Activated naive CD8-positive, alpha-beta T cell treated with anti-CD3 and anti-CD28 coated beads for 36 hours (primary cell): ENCODE results near the gene BTBD8. TPM values are rescaled to one million over a fixed set of nuclear protein-coding genes. Genes with fewer than 3 reads are reported as not detected.

Experiments
- DNase-seq: peaks from one replicate; pipeline ENCODE4 v3.0.0; 2021
- H3K27ac Mint-ChIP-seq: one replicate; pipeline ENCODE4 v1.8.0; 2022; ENCODE audit warnings: mild to moderate bottlenecking, moderate library complexity, mixed read lengths
- H3K27me3 Mint-ChIP-seq: one replicate; pipeline ENCODE4 v1.8.0; 2022; ENCODE audit warnings: mild to moderate bottlenecking, mixed read lengths
- H3K36me3 Mint-ChIP-seq: one replicate; pipeline ENCODE4 v1.8.0; 2021; ENCODE audit warnings: mild to moderate bottlenecking, mixed read lengths
- H3K4me1 Mint-ChIP-seq: one replicate; pipeline ENCODE4 v1.8.0; 2021; ENCODE audit warnings: mixed read lengths
- H3K4me3 Mint-ChIP-seq: one replicate; pipeline ENCODE4 v1.8.0; 2022; ENCODE audit warnings: mild to moderate bottlenecking, moderate library complexity, mixed read lengths
- H3K9me3 Mint-ChIP-seq: one replicate; pipeline ENCODE4 v1.8.0; 2022; ENCODE audit warnings: mixed read lengths
- total RNA-seq, 2 experiments: library from RNA; stranded (reverse); gene quantifications; one replicate each; pipeline ENCODE4 v1.2.3, GENCODE V29; 2021

Gene BTBD8
- total RNA-seq, 2 experiments from 2014 or later: 0.93 to 1.1 TPM

DNA sequence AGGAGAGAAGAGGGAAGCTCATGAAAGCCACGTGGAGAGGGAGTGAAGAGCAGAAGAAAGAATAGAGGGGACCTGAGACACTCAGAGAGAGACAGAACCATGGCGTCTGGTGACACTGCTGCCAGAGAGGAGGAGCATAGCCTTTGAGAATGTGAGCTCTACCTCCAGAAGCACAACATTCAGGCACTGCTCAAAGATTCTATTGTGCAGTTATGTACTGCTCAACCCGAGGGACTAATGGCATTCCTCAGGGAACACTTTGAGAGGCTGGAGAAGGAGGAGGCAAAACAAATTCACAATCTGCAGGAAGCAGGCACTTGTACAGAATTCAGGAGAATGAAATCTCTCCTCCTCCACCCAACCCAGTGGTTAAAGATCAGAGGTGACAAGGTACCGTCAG is 45.1 kb downstream of the BTBD8 start:
- H3K9me3 Mint-ChIP-seq: no peaks in the 10 kb centered on the region
- peaks cover 12% of the 10 kb centered on the region for H3K4me1 Mint-ChIP-seq
- peaks cover 8% of the 10 kb centered on the region for H3K36me3 Mint-ChIP-seq
- DNase-seq: no peak
- no peak overlapping the region for H3K4me3 Mint-ChIP-seq
- no peak overlapping the region for H3K27ac Mint-ChIP-seq
- no peaks in the 10 kb centered on the region for H3K27me3 Mint-ChIP-seq

DNA sequence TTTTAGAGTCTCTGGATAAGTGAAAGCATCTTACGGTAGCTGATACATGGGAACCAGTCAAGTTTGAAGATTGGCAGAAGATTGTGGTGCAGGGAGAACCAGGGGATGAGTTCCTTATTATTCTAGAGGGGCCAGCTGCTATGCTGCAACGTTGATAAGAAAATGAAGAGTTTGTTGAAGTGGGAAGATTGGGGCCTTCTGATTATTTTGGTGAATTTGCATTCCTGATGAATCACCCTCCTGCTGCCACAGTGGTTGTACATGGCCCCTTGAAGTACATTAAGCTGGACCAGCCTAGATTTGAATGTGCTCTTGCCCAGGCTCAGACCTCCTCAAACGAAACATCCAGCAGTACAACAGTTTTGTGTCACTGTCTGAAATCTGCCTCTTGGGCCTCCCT is 45.9 kb downstream of the BTBD8 start:
- H3K27ac Mint-ChIP-seq: no peak overlapping the region
- peaks cover 12% of the 10 kb centered on the region for H3K4me1 Mint-ChIP-seq
- DNase-seq: no peak
- H3K36me3 Mint-ChIP-seq: peaks cover 8% of the 10 kb centered on the region
- no peaks in the 10 kb centered on the region for H3K27me3 Mint-ChIP-seq
- H3K9me3 Mint-ChIP-seq: no peaks in the 10 kb centered on the region
- H3K4me3 Mint-ChIP-seq: no peak overlapping the region

- Mint-ChIP-seq H3K4me1 (no peaks in the 10 kb centered on the region), H3K36me3 (peaks cover 11% of the 10 kb centered on the region), H3K4me3 (no peak overlapping the region), H3K27ac (no peak overlapping the region), H3K9me3 (no peaks in the 10 kb centered on the region), H3K27me3 (no peaks in the 10 kb centered on the region)
- no peak for DNase-seq
Measured at GRCh38 chr1:92134331-92134730, 54.2 kb downstream of the BTBD8 start.

- no peaks in the 10 kb centered on the region for H3K27me3 Mint-ChIP-seq
- H3K4me1 Mint-ChIP-seq: no peaks in the 10 kb centered on the region
- no peaks in the 10 kb centered on the region for H3K9me3 Mint-ChIP-seq
- peaks cover 6% of the 10 kb centered on the region for H3K36me3 Mint-ChIP-seq
- no peak overlapping the region for H3K27ac Mint-ChIP-seq
- no peak overlapping the region for H3K4me3 Mint-ChIP-seq
- no peak for DNase-seq
Measured at GRCh38 chr1:92136341-92136740, 56.2 kb downstream of the BTBD8 start.

DNA sequence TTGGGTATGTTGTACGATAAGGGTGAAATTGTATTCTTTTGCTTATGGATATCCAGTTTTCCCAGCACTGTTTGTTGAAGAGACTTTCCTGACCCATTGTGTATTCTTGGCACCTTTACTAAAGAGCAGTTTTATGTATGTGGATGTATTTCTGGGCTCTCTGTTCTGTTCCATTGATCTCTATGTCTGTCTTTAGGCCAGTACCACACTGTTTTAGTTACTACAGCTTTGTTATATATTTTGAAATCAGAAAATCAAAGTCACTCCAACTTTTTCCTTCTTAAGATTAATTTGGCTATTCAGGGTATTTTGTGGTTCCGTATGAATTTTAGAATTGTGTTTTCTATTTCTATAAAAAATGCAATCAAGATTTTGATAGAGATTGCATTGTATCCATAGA is 74.8 kb downstream of the BTBD8 start:
- Mint-ChIP-seq H3K27me3 (no peaks in the 10 kb centered on the region), H3K9me3 (peaks cover 24% of the 10 kb centered on the region), H3K27ac (no peak overlapping the region)

DNA sequence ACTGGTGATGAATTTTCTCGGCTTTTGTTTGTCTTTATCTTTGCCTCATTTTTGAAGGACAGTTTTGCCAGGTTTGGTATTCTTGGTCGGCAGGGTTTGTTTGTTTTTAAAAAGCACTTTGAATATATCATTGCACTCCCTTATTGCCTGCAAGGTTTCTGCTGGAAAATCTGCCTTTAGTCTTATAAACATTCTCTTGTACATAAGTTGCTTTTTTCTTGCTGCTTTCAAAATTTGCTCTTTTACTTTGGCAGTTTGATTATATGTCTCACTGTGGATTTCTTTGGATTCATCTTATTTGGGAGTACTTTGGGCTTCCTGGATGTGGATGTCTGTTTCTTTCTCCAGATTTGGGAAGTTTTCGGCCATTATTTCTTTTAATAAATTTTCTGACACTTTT is 79.4 kb downstream of the BTBD8 start:
- no peak for DNase-seq
- Mint-ChIP-seq H3K27me3 (no peaks in the 10 kb centered on the region), H3K9me3 (peaks cover 27% of the 10 kb centered on the region), H3K4me1 (no peaks in the 10 kb centered on the region), H3K4me3 (no peak overlapping the region), H3K27ac (no peak overlapping the region), H3K36me3 (peaks cover 46% of the 10 kb centered on the region)

More for the DNA sequence above, 74.8 kb downstream of the BTBD8 start:
- no peaks in the 10 kb centered on the region for H3K4me1 Mint-ChIP-seq
- peaks cover 31% of the 10 kb centered on the region for H3K36me3 Mint-ChIP-seq
- no peak for DNase-seq
- H3K4me3 Mint-ChIP-seq: no peak overlapping the region

DNA sequence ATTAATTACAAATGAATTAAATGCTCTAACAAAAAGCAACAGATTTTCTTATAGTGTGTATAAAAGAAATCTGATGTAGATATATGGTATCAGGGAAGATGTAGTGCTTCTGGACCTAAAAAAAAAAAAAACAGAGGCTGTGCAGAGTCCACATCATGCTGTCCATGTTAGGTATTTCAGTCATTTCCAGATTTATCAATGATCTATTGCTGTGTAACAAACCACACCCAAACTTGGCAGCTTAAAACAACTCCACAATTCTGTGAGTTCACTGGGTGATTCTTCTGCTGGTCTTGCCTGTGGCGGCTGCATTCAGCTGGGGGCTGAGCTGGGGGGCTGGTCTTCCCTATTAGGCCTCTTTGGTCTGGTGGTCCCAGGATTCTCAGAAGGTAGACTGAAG is 85.2 kb downstream of the BTBD8 start:
- Mint-ChIP-seq H3K36me3 (peaks cover 16% of the 10 kb centered on the region), H3K9me3 (peaks cover 2% of the 10 kb centered on the region), H3K4me3 (no peak overlapping the region), H3K4me1 (no peaks in the 10 kb centered on the region), H3K27me3 (no peaks in the 10 kb centered on the region), H3K27ac (no peak overlapping the region)
- DNase-seq: no peak

DNA sequence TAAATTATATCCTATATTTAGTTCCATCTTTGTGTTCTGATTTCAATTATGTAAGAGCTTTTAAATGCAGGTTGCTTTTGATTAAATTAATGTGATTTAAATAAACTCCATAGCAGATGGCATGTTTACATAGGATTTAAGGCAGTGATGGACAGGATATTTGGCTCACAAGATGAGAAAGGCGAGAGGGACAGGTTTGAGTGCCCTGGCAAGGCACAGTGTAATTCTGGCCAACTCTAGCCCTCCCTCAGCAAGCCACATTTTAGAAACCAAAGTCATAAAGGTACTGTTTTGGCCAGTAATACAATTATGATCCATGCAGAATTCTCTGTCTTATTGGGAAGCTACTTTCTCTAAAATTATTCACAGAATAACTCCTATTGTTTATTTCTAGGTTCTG is 87.0 kb downstream of the BTBD8 start:
- Mint-ChIP-seq H3K27me3 (no peaks in the 10 kb centered on the region), H3K4me3 (no peak overlapping the region), H3K4me1 (no peaks in the 10 kb centered on the region), H3K27ac (no peak overlapping the region), H3K9me3 (no peaks in the 10 kb centered on the region), H3K36me3 (peaks cover 4% of the 10 kb centered on the region)
- DNase-seq: no peak

- H3K36me3 Mint-ChIP-seq: peaks cover 6% of the 10 kb centered on the region
- H3K4me1 Mint-ChIP-seq: no peaks in the 10 kb centered on the region
- H3K9me3 Mint-ChIP-seq: no peaks in the 10 kb centered on the region
- H3K27ac Mint-ChIP-seq: no peak overlapping the region
- DNase-seq: no peak
- no peak overlapping the region for H3K4me3 Mint-ChIP-seq
- H3K27me3 Mint-ChIP-seq: no peaks in the 10 kb centered on the region
Measured at GRCh38 chr1:92168657-92169056, 88.5 kb downstream of the BTBD8 start.

DNA sequence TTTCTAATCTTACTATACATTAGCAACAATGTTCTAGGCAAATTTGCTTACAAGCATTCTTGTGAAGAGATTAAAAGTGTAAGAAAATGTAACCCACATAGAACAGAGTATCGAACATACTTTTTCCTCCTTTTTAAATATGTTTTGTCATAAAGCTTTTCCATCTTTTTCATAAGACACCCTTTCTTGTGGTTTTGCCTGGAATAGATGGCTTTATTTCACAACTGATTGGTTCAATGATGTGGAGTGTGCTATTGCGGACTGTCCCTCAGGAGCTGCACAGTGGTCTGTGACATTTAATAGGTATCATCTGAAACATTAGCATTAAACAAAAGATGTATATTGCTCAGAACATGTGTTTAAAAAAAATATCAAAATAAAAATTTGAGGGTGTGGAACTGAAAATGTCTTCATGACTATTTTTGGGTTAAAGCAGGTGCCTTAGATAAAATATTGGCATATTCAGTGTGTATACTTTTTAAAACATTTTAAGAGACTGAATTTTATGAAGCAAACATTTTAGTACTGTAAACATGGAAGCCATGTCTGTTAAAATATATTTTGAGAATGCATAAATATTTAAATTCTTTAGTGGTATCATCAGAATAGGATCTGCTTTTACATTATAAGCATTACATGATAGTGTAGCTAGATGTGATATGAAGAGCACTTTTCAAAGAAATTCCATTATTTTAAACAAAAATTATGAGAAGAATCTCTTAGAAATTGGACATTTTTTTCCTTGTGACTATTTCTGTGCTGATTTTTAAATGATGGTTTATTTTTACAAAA is 89.3 kb downstream of the BTBD8 start:
- DNase-seq: no peak
- no peaks in the 10 kb centered on the region for H3K9me3 Mint-ChIP-seq
- H3K4me1 Mint-ChIP-seq: no peaks in the 10 kb centered on the region
- no peak overlapping the region for H3K27ac Mint-ChIP-seq
- H3K4me3 Mint-ChIP-seq: no peak overlapping the region
- no peaks in the 10 kb centered on the region for H3K27me3 Mint-ChIP-seq
- H3K36me3 Mint-ChIP-seq: peaks cover 4% of the 10 kb centered on the region

GRCh38 chr1:92184632-92185031 is 104.5 kb downstream of the BTBD8 start:
- H3K36me3 Mint-ChIP-seq: peaks cover 5% of the 10 kb centered on the region
- no peaks in the 10 kb centered on the region for H3K27me3 Mint-ChIP-seq
- DNase-seq: no peak
- no peaks in the 10 kb centered on the region for H3K4me1 Mint-ChIP-seq
- H3K9me3 Mint-ChIP-seq: no peaks in the 10 kb centered on the region
- H3K27ac Mint-ChIP-seq: no peak overlapping the region
- H3K4me3 Mint-ChIP-seq: no peak overlapping the region

DNA sequence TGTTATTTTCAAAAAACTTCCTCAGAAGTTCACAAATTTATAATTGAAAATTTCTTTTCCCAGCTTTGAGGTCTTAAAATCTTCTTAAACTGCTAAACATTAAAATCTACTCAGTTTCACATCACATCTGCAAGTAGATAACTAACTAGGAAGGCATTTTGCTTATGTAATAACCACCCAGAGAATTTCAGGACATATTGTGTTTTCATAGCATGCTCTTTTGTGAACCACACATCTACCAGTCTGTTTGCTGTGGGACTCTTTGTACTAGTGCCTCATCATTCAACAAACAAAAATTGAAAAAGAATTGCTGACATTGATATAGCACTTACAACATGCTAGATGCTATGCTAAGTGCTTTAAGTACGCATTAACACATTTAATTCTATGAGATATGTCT is 105.9 kb downstream of the BTBD8 start:
- H3K9me3 Mint-ChIP-seq: no peaks in the 10 kb centered on the region
- no peak for DNase-seq
- no peak overlapping the region for H3K4me3 Mint-ChIP-seq
- H3K36me3 Mint-ChIP-seq: no peaks in the 10 kb centered on the region
- no peak overlapping the region for H3K27ac Mint-ChIP-seq
- no peaks in the 10 kb centered on the region for H3K27me3 Mint-ChIP-seq
- no peaks in the 10 kb centered on the region for H3K4me1 Mint-ChIP-seq

DNA sequence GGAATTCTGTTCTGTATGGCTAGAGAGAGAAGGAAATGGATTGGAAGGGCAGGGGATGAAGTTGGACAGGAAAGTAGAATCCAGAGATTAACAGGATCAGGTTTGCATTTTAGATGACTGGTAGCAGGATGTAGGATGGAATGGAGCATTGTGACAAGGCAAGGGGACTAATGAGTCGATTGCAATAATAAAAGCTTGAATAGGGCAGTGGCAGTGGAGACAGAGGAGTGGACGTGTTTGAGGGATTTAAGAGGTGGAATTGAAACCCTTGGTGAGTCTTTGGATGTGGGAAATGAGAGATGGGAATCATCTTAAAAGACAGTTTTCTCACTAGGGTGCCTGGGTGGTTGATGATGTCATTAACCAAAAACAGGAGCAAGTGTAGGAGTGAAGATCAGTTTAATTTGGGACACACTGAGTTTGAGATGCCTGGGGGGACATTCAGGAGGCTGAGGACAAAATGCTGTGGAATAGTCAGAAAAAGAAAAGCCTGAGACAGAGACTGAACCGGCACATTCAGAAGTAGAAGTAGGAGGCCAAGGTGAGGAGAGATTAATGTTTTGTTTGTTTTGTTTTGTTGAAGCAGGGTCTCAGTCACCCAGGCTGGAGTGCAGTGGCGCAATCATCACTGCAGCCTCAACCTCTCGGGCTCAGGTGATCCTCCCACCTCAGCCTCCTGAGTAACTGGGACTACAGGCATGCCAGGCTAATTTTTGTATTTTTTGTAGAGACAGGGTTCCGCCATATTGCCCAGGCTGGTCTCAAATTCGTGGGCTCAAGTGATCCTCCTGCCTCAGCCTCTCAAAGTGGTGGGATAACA is 108.5 kb downstream of the BTBD8 start:
- Mint-ChIP-seq H3K36me3 (no peaks in the 10 kb centered on the region), H3K4me3 (no peak overlapping the region), H3K4me1 (no peaks in the 10 kb centered on the region), H3K27ac (no peak overlapping the region), H3K27me3 (no peaks in the 10 kb centered on the region), H3K9me3 (no peaks in the 10 kb centered on the region)
- DNase-seq: no peak

DNA sequence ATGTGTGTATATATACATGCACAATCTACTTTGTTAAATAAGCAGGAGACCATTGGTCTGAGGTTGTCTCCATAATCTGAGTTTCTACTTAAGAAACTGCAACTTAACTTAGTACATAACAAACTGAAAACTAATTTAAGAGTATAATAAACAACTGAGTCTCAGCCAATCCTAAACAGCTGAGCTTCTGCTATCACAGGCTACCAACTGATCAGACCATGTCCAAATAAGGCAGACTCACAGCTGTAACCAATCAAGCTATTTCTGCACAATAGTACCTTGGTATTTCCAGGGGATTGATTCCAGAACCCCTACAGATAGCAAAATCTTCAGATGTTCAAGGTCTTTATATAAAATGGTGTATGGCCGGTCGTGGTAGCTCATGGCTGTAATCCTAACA is 111.6 kb downstream of the BTBD8 start:
- no peak overlapping the region for H3K4me3 Mint-ChIP-seq
- H3K9me3 Mint-ChIP-seq: no peaks in the 10 kb centered on the region
- no peaks in the 10 kb centered on the region for H3K36me3 Mint-ChIP-seq
- H3K27ac Mint-ChIP-seq: no peak overlapping the region
- no peaks in the 10 kb centered on the region for H3K4me1 Mint-ChIP-seq
- no peaks in the 10 kb centered on the region for H3K27me3 Mint-ChIP-seq
- no peak for DNase-seq

DNA sequence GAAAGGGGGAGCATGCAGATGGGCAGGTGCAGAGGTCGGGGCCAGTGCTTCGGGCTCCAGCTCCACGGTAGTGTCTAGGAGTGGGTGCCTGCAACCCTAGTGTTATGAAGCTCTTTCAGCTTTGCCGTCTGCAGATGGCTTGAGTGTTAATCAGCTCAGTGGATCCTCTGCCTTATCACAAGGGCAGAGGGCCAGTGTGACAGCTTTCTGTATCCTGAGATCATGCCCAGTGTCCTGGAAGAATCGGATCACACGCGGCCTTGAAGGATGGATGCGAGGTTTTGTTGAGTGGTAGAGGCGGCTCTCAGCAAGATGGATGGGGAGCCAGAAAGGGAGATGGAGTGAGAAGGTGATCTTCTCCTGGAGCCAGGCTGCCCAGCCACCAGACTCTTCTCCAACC is 112.1 kb downstream of the BTBD8 start:
- peaks cover 2% of the 10 kb centered on the region for H3K4me1 Mint-ChIP-seq
- H3K27ac Mint-ChIP-seq: no peak overlapping the region
- no peak for DNase-seq
- no peaks in the 10 kb centered on the region for H3K36me3 Mint-ChIP-seq
- H3K9me3 Mint-ChIP-seq: no peaks in the 10 kb centered on the region
- no peak overlapping the region for H3K4me3 Mint-ChIP-seq
- no peaks in the 10 kb centered on the region for H3K27me3 Mint-ChIP-seq

GRCh38 chr1:92194511-92194910 is 114.4 kb downstream of the BTBD8 start:
- Mint-ChIP-seq H3K36me3 (no peaks in the 10 kb centered on the region), H3K4me3 (no peak overlapping the region), H3K27ac (no peak overlapping the region), H3K4me1 (peaks cover 2% of the 10 kb centered on the region), H3K27me3 (no peaks in the 10 kb centered on the region), H3K9me3 (no peaks in the 10 kb centered on the region)
- no peak for DNase-seq
